HG02840 (cell line): Measurements from ENCODE around the gene VPS37B.

Experiments used
- ATAC-seq: cut with Tn5 transposase; IDR thresholded peaks from one replicate; pipeline ENCODE4 v1.9.1; 2021; ENCODE audit warnings: mild to moderate bottlenecking, moderate library complexity, moderate number of reproducible peaks; ENCODE audit not compliant: unreplicated experiment, low FRiP score

VPS37B gene

DNA sequence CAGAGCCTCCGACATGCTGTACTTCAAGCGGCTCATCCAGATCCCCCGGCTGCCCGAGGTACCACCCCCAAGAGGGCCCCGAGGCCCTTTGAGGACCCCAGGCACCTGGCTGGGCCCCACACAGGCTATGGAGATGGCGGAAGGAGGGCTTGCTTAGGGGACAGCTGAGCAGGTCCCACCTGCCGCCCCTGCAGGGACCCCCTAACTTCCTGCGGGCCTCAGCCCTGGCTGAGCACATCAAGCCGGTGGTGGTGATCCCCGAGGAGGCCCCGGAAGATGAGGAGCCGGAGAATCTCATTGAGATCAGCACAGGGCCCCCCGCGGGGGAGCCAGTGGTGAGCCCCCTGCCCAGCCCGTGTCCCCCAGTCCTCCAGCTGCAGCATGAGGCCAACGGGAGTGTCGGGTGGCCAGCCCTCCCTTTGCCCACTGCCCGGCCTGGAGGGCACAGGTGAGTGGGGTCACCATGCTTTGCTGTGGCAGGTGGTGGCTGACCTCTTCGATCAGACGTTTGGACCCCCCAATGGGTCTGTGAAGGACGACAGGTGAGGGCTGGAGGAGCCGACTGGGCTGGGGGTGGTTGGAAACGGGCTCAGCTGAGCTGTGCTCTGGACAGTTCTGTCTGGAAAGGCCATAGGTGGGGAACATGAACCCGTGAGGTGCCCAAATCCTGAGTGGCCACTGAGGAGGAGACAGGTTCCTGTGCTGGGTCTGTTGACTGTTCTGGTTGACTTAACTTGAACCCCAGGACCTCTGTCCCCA is 40.7 kb downstream of the VPS37B start:
- ATAC-seq = no peak

DNA sequence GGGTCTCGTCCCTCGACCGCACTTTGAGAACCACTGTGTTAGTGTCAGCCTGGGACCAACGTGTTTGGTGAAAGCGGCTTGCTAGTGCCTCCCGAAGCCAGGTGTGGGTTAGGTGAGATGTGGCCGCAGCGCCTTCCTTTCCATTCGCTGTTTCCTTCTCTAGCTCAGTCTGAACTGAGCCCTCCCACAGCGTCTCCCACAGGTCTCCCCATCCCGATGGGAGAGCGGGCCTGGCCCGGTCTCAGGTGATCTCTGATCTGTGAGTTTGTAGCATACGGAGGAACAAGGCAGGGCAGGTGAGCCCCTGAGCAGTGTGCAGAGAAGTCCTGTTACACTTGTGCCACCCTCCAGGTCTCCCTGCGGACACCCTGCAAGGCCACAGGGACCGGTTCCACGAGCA is 41.4 kb downstream of the VPS37B start:
- ATAC-seq = no peak

DNA sequence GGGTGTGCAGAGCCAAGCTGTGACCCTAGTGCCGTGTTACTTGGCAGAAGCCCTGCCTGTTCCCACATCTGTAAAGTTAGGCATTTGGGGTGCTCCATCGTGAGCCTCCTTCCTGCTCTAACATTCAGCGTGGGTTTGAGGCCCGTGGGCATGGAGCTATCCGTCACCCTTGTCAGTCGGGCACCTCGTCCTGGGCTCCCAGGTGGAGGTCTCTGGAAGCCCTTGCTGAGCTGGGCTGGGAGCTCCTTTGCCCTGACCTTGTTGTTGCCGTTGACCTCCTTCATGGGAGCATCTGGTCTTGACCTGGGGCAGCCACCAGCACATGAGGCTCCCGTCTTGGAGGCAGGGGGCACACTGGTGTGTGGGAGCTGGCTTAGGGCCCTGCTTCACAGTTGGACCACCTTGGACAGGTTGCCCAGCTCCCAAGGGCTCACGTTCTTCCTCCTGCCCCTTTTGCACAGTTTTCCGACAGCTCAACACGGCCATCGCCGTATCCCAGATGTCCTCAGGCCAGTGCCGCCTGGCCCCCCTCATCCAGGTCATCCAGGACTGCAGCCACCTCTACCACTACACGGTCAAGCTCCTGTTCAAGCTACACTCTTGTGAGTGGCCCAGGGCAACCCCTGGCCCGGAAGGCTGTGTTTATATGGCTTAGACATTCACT is 42.2 kb downstream of the VPS37B start:
- ATAC-seq = no peak

DNA sequence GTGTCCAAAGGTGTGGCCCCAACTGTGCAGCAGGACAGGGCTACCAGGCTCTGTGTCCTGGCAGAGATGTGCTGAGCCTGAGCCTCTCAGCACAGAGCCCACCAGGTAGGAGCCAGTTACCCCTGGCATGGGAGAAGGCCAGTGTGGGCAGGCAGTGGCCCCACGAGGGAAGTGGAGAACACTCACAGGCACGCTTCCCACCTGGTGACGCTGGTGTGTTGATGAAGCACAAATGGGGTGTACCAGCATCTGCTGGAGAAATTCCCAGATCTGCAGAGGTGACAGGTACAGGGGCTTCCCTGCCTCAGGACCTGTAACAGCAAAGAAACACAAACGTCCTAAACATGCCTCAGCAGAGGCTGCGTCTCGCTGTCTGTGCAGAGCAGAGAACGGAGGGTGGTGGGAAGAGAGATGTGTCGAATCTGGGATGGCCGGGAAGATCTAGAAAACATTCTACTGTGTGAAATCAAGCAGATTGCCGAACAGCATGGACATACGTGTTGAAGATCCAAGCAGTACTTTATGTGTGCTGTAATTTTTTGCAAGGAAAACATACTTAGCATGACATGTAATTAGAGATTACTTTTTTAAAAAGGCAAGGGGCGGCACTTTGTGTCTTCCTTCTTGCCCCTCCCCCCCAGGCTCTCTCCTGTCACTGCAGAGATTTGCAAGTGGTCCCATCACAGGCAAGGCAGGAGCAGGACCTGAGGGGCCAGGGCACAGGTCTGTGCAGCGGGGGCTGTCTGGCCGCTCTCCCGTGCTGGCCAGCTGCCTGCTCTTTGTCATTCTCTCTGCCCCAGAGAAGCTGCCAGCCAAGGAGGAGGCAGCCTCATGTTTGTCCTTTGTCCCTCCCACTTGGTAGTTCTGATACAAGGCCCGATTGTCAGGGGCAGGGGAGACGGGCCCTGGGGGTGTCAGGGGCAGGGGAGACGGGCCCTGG is 43.3 kb downstream of the VPS37B start:
- no peak for ATAC-seq

DNA sequence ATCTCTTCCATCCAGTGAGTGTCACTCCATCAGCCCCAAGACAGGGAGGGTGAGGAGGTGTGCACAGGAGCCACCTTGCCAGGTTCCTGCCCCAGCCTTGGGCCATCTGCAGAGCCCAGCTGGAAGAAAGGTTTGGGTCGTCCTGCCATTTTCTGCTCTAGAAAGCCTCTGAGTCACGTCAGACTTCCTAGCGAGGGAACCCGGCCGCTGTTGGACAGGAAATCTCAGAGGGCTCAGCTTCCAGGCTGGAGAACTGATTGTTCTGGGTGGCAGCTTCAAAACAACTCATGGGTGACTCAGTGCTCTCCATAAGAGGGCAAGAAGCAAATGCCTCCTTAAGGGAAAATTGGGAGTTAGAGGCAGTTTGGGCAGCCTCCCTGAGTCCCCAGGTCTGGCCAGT is 44.1 kb downstream of the VPS37B start:
- ATAC-seq = no peak

DNA sequence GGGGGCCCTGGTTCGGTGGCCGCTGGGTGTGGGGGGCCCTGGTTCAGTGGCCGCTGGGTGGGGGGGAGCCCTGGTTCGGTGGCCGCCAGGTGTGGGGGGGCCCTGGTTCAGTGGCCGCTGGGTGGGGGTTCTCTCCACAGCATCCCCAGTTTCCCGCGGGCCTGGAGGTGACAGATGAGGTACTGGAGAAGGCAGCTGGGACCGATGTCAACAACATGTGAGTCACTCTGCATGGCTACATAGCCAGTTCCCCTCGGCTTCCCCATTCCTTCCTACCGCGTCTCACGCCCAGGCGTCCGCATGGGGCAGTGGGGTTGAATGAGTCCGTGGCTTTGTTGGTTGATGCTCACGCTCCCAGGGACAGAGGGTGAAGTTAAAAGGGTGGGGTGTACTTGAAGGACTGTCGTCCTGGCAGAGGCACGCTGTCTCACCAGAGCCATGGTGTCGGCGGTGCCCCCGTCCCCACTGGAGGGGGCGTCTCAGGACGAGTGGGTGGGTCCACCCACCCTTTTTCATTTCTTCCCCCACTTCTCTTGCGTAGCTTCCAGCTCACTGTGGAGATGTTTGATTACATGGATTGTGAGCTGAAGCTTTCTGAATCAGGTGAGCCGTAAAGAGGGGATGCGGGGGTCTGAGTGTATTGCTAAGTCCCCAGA is 45.1 kb downstream of the VPS37B start:
- no peak for ATAC-seq

DNA sequence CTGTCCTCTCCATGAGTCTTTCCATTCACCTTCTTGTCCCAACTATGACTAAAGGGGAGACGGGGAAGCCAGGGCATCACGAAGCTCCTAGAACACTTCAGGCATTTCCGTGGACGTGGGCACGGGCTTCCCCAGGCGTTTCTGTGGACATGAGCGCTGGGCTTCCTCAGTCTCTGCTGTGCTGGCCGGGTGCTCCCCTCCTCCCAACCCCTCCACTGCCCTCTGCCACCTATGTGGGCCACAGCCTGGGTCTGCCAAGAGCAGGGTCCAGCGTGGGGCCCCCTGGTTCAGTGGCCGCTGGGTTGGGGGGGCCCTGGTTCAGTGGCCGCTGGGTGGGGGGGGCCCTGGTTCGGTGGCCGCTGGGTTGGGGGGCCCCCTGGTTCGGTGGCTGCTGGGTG is 45.9 kb downstream of the VPS37B start:
- ATAC-seq = no peak

DNA sequence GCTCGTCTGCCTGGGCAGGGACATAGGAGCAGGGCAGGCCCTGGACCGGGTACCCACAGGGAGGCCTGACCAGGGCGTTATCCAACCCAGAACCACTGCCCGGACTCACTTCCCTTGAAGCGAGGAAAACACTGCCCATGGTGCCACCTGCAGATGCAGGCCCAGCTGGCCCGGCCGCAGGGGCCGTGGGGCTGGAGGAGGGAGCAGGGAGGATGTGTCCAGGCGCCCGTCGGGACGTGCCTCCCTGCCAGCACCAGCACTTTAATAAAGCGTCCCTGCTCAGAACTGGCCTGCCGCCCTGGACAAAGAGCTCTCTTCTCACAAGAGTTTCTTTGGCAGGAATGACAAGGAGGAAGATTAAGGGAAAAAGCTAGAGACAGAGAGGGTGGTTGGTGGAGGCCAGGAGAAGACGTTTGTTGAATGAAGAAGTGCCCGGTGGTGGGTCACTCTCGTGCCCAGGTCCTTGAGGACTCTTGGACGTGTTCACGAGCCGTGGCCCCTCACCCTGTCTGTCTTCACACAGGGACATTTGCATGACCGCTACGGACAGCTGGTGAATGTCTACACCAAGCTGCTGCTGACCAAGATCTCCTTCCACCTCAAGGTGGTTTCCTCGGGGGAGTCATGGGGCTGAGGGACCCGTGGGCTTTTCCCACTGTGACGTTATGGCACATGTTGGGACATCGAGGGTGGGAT is 46.4 kb downstream of the VPS37B start:
- no peak for ATAC-seq

DNA sequence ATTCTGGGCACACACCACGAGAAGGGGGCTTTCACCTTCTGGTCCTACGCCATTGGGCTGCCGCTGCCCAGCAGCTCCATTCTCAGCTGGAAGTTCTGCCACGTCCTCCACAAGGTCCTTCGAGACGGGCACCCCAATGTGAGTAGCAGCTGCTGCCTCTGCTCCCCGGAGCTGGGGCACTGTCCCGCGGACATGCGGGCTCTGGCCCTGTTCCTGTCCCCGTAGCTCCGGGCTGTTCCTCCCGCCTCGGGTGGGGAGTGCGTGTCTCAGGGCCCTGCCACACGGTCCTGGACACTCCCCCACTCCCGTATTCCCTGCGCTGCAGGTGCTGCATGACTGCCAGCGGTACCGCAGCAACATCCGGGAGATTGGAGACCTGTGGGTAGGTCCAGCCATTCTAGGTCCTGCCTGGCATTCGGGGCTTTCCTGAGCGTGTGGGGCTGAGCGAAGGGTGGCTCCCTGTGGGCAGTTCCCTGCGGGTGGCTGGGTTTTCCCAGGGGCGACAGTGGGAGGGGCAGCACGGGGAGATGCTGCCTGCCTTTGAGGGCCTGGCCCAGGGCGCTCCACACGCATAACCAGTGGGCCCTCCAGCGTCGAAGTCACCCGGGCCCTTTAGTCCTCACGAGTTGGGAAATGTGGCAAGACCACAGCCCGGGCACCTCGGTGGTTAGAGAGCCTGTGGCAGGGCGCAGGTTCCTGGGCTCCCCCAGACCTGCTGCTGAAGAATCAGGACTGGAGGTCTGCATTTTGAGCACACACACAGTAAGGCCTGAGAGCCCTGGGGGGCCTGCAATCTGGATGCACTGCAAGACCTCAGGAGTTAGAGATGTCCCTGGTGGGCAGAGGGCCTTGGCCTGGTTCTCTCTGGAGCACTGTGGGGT is 47.2 kb downstream of the VPS37B start:
- ATAC-seq = no peak

DNA sequence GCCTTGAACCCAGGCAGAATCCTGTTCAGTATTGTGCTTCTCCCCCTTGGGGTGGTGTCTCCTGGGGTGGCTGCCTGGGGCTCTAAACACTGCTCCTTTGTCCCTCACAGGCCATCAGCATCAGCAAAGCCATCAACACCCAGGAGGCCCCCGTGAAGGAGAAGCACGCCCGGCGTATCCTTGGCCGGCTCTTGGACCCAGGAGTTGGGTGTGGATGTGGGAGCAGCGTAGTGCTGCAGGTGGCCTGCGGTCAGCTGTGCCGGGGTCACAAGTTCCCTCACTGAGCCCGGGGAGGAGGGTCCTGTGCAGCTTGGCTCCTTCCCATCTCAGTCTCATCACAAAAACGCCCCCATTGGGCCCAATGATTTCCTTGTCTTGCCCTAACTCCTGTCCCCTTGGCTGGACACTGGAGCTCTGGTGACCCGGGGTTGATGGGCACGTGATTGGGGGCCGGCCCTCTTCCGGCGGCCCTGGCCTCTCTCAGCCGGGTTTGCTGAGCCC is 48.0 kb downstream of the VPS37B start:
- ATAC-seq = no peak

DNA sequence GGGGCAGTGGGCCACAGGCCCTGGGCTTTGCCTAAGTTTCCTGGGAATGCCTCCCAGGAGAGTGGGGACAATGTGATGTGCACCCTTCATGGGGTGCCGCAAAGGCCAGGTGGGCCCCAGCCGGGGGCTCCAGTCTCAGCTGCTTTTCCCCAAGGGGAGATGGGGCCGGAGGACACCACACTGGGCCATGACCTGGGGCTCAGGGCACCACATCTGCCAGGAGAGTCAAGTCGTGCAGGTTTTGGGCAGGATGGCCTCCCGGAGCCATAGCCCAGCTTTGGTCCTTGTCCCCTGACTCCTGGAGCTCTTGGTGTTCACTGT is 48.4 kb downstream of the VPS37B start:
- no peak for ATAC-seq

DNA sequence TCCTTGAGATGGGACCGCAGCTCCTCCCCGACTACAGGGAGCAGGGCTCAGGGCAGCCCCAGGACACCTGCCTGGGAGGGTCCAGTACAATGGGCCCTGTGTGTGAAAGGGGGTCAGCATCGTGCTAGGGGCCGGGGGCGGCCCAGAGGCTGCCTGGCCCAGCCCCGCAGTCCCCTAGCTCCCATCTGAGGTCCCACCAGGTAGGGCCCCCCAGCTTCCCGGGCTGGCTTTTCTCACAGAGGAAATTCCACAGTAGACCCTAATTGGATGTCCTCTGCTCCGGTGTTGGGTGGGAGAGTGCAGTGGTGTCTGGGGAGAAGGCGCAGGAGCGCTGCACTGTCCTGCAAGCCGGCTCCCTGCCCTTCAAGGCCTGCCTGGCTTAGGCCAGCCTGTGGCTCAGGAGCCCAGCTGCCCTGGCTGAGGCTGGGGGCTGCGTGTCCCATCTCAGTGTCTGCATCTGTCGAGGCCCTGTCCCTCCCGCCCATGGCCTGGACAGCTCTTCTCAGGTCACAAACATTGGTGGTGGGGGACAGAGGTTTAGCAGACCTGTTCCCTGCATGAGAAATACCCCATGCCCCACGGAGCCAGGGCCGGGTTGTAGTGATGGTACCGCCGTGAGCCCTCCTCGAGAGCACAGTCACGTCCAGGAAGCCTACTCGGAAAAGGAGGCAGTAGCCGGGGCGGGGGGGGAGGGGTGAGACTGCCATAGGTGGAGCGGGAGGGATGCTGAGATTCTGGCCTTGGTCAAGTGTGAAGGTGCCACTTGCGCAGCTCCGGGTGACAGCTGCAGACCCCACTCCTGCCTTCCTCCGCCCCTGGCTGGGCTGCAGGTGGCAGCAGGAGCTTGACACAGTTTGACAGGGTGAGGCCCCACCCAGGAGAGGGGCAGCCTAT is 49.1 kb downstream of the VPS37B start:
- ATAC-seq = no peak

DNA sequence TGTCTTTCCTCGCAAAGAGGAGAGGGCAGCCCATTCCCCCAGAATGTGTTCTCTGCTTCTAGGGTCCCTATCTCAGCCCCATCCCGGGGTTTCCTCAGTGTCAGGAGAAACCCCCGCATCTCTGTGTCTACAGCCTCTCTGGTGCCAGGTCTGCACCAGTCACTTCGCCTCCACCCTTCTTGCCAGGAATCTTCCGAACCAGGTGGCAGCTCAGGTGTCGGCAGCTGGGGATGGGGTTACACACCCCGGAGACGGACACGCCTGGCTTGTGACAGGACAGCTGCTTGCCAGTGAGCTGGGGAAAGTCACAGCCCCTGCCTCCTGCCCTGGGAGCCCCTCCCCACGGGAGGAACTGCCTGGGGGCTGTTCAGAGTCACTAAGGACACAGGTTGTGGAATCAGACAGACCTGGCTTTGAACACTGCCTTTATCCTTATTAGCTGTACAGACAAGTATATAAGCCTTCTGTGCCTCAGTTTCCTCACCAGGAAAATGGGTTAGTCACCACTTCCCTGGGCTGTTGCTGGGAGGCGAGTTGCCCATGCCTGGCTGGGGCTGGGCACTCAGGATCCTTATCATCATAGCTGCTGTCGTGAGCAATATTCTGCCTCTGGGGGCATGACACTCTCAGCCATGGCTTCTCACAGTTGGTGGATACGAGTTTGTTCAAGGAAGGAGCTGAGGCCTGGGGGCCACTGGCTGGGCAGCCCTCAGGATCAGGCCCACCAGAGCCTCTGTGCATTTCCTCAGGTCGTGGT is 49.9 kb downstream of the VPS37B start:
- no peak for ATAC-seq

DNA sequence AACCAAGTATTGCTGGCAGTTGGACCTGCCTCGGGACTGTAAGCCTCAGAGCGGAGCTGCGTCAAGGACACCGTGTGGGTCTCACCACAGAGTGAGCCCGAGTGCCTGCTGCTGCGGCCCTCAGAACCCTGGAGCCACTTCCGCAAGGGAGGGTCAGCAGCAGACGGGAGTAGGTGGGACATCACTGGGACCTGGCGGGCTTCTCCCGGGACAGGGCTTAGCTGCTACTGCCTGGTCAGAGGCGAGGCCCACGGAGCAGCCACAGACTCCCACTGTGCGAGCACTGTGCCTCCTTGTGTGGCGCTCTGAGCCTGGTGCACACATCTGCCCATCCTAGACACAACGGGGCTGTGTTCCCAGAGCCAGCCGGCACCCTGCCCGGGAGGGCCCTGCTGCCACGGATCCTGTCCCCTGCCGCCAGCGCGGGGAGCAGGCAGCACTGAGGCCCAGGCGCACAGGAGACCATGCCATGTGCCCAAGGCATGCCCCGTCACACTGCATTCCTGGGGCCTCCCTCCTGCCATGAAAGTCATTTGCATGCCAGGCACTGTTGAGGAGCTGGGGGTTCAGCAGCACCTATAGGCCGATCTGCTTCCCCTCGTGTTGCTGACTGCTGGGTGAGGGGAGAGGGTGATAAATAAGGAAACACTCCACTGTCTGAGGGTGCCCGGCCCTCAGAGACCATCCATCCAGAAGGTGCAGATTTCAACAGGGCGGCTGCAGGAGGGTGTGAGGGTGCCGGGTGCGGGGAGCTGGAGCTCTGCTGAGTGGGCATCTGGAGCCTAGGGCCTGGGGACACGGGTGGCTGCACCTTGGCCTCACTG is 50.7 kb downstream of the VPS37B start:
- ATAC-seq = no peak

DNA sequence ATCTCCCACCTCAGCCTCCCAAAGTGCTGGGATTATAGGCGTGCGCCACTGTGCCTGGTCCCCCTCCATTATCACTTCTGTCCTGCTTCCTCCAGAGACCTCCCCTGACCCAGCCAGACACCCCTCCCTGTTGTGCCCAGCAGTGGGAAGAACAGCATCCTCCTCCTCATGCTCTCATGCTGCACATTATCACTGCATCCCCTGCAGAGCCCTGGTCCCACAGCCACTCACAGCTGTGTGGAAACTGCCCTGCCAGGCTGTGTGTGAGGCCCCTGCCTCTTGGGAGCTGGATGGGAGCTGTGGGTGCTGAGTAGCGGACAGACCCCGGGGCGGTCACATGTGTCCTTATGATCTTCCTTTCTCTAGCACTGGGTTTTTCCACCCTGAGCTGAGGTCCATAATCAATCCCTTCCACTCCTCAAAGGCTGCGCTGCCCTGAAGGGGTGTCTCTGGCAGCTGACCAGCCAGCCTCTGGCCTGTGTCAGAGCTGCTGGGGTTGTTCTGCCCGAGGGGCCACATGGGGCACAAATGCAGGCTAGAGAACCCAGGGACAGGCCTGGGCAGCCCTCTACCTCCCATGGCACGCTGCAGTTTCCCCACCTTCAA is 51.5 kb downstream of the VPS37B start:
- no peak for ATAC-seq

DNA sequence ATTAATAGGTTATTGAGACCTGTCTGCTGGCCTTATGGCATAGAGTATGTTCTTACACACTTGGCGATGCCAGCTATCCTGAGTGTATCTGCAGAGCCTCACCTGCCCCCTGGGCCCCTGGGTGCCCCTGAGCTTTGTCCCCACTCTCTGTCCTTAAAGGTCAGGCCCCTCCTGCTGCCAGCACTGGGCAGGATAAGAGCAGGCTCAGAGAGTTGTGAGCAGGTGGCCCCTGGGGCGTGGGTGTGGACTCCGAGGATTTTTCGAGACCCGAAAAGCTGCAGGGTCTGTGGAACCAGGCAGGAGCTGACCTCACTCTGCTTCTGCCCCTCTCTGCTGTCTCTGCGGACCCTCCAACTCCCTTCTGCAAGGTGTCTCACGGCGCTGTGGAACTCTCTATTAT is 52.5 kb downstream of the VPS37B start:
- no peak for ATAC-seq
